CD4-positive, alpha-beta T cell treated with Interleukin-17A for 4 hours (primary cell): ENCODE results near the gene SLC43A2.

Experiments
- DNase-seq: peaks from one replicate; pipeline ENCODE4 v3.0.0-alpha.2; 2020; ENCODE audit warnings: mixed read lengths

Gene SLC43A2

DNA sequence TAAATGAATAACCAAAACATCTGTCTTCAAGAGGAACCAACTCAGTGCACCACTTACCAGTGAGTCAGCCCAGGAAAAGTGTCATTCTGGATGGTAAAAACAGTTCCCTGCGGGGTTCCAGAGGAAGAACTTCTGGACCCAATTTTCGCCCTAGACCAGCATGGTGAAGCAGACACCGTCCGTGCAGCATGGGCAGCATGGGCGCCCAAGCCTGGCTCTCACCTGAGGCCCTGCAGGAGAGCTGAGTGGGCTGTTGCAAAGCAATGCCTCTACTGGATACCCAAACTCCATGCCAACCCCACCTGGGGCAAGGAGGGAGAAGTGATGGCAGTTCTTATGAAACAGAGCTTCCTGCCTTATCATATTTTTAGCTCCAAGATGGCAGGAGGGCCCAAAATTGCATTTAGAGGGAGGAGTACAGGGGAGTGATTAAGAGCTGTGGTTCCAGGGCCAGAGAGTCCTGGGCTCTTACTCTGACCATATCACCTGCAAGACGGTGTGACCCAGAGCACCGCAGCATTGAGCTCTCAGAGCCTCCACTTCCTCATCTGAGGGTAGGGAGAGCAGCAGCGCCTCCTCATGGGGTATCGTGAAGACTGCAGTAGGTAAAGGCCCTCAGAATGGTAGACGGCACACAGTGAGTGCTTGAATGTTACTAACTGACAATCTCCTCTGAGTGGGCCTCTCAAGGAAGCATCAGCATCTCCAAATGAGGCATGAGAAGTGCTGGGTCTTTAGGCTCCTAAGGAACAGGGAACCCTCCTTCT lies 95.6 kb downstream of the SLC43A2 start:
- DNase-seq: peak; percentile 62

DNA sequence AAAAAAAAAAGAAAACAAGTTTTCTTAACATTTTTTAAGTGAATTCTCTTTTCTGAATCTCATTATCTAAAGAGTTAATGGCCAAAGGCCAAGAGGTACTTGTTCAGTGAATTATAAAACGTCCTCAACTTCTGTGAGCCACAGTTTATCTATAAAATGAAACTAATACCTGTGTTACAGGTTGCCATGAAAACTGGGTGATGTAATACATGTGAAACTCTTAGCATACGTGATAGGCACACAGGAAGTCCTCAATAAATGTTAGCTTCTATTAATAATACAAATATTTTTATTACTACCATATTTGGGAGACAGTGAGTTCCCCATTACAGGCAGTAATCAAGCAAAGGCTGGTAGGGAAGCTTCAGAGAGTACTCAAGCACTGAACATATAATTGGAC lies 98.8 kb downstream of the SLC43A2 start:
- no peak for DNase-seq

DNA sequence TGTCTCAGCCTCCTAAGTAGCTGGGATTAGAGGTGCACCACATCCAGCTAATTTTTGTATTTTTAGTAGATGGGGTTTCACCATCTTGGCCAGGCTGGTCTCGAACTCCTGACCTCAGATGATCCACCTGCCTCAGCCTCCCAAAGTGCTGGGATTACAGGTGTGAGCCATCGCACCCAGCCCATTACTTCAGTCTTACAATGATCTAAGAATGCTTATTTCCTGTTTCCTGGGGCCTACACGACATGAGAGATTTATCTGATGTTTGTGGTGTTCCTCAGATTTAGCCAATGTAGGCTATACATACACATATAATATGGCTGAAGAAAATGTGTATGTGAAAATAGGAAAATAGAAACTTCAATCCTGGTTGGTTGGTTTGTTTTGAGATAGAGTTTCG lies 101.8 kb downstream of the SLC43A2 start:
- DNase-seq: peak; percentile 14

DNA sequence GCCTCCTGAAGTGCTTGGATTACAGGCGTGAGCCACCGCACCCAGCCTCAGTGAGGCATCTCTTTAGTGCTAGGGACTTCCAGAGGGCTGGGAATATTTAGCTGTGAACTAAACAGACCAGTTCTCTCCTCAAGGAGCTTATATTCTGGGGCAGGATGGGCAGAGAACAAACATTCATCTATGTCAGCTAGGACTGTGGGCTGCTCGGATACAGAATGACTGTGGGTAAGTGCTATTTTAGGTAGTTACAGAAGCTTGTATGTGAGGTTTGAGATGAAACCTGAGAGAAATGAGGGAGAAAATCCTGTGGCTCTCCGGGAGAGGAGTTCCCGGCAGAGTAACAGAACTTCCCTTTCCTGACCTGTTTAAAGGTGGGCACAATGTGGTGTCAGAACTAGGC lies 106.0 kb downstream of the SLC43A2 start:
- DNase-seq: no peak

DNA sequence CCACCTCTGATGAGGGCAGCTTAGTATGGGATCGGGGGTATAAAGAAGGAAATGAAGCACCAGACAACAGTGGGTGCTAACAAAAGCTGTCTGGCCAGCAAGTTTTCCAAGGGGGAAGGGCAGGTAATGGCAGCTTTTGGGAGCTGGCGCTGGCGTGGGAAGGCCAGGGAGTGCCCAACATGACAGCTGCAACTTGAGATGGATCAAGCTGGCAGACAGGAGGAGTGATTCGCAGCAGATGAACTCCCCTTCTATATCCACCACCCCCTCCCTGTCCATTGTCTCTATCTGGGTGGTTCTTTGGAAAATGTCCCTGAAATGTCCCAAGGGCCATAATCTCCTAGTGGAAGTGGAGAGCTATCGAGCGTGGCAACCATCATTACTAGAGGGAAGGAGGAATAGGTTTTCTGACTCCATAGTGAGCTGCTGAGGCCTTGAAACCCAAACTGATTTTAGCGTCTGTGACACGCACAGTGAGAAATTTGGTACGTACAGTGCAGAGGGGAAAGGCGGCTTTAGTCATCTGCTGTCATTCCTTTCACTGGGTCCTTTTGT lies 107.5 kb downstream of the SLC43A2 start:
- no peak for DNase-seq

DNA sequence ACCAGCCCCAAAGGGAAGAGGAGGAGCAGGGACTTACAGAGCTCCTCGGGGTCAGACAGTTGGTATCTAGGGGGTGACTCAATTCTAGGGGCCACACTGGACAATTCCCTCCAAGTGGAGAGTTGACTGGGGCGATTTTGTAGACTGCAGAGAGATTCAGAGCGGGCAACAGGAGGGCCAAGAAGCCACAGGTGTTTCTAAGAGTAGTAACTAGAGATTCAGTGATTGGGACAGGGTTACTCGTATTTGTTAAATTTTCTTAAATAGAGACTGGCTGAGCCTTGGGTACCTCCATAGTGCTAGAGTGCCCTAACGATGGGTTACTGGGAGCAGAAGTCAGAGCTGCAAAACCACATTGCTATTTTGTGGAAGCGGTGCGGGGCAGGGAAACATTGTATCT lies 109.0 kb downstream of the SLC43A2 start:
- no peak for DNase-seq
